Neural cell (in vitro differentiated cells): ENCODE measurements around the gene EDNRA. TPM values are rescaled to one million over a fixed set of nuclear protein-coding genes. Genes with fewer than 3 reads are reported as not detected.

Source experiments
- H2AFZ ChIP-seq: fragments of 200-600, 300-800 bp; sonication (generic), shearing (Covaris generic); 2 replicates; pipeline ENCODE4 v1.6.0; 2014; ENCODE audit warnings: low read depth, mild to moderate bottlenecking, antibody characterized with exemption, low read length, moderate library complexity
- H3F3A ChIP-seq: fragments of 200-600 bp; shearing (Covaris generic); 2 replicates; pipeline ENCODE4 v1.6.1; 2016; ENCODE audit warnings: mild to moderate bottlenecking, moderate library complexity, mixed read lengths, antibody characterized with exemption, low read length; ENCODE audit not compliant: insufficient read depth, poor library complexity, severe bottlenecking
- H3K27ac ChIP-seq: fragments of 200-600, 300-800 bp; sonication (generic), shearing (Covaris generic); 2 replicates; pipeline ENCODE4 v1.5.1; 2014; ENCODE audit warnings: mild to moderate bottlenecking, low read length, moderate library complexity
- H3K27me3 ChIP-seq: fragments of 300-800, 200-600 bp; sonication (generic), shearing (Covaris generic); 2 replicates; pipeline ENCODE4 v1.6.0; 2014; ENCODE audit warnings: mild to moderate bottlenecking, low read depth, low read length, moderate library complexity; ENCODE audit not compliant: insufficient read depth
- H3K36me3 ChIP-seq: fragments of 300-800, 200-600 bp; sonication (generic), shearing (Covaris generic); 2 replicates; pipeline ENCODE4 v1.5.1; 2014; ENCODE audit warnings: mild to moderate bottlenecking, antibody characterized with exemption, low read length, moderate library complexity; ENCODE audit not compliant: insufficient read depth
- H3K4me2 ChIP-seq: fragments of 300-800, 200-600 bp; sonication (generic), shearing (Covaris generic); 2 replicates; pipeline ENCODE4 v1.6.0; 2014; ENCODE audit warnings: mild to moderate bottlenecking, low read length
- H3K4me3 ChIP-seq: fragments of 300-800, 200-600 bp; sonication (generic), shearing (Covaris generic); 2 replicates; pipeline ENCODE4 v1.5.1; 2014; ENCODE audit warnings: mild to moderate bottlenecking, low read length, moderate library complexity
- H3K79me2 ChIP-seq: fragments of 200-600 bp; shearing (Covaris generic); replicated peaks from 2 replicates; pipeline ENCODE4 v1.6.0; 2014; ENCODE audit warnings: mild to moderate bottlenecking, low read length, moderate library complexity; ENCODE audit not compliant: insufficient read depth
- H3K9ac ChIP-seq: fragments of 300-800, 200-600 bp; sonication (generic), shearing (Covaris generic); 2 replicates; pipeline ENCODE4 v1.6.1; 2016; ENCODE audit warnings: mild to moderate bottlenecking, low read length, mixed read lengths
- H3K9me2 ChIP-seq: fragments of 200-600 bp; shearing (Covaris generic); 2 replicates; pipeline ENCODE4 v1.6.1; 2016; ENCODE audit warnings: mild to moderate bottlenecking, low read length, mixed read lengths; ENCODE audit not compliant: insufficient read depth
- H3K9me3 ChIP-seq: fragments of 200-600, 300-800 bp; sonication (generic), shearing (Covaris generic); 2 replicates; pipeline ENCODE4 v1.6.1; 2016; ENCODE audit warnings: mild to moderate bottlenecking, mixed run types, low read length, moderate library complexity, mixed read lengths
- H4K20me1 ChIP-seq: fragments of 200-600 bp; shearing (Covaris generic); 2 replicates; pipeline ENCODE4 v1.6.1; 2016; ENCODE audit warnings: mild to moderate bottlenecking, mixed run types; ENCODE audit not compliant: insufficient read depth
- EP300 ChIP-seq: fragments of 450-650 bp; conservative IDR thresholded peaks from 2 replicates; pipeline ENCODE4 v1.6.1; 2014; ENCODE audit warnings: antibody characterized with exemption, mild to moderate bottlenecking, moderate library complexity; ENCODE audit not compliant: poor library complexity, severe bottlenecking
- EZH2 ChIP-seq: fragments of 200-600, 300-800 bp; shearing (Covaris generic), sonication (generic); IDR thresholded peaks from 2 replicates; pipeline ENCODE4 v1.6.1; 2014; ENCODE audit warnings: antibody characterized with exemption, low read length, borderline replicate concordance, mild to moderate bottlenecking; ENCODE audit not compliant: insufficient read depth, poor library complexity, severe bottlenecking
- MXI1 ChIP-seq: fragments of 450-650 bp; conservative IDR thresholded peaks from 2 replicates; pipeline ENCODE4 v1.6.1; 2014; ENCODE audit warnings: antibody characterized with exemption, mild to moderate bottlenecking; ENCODE audit not compliant: poor library complexity, severe bottlenecking
- POLR2AphosphoS5 ChIP-seq: IDR thresholded peaks from 2 replicates; pipeline ENCODE4 v1.6.1; 2012
- RAD21 ChIP-seq: fragments of 450-650 bp; conservative IDR thresholded peaks from 2 replicates; pipeline ENCODE4 v1.6.1; 2014; ENCODE audit warnings: antibody characterized with exemption, mild to moderate bottlenecking, moderate library complexity
- SMC3 ChIP-seq: fragments of 450-650 bp; conservative IDR thresholded peaks from 2 replicates; pipeline ENCODE4 v1.6.1; 2014; ENCODE audit warnings: antibody characterized with exemption, mild to moderate bottlenecking, moderate library complexity; ENCODE audit not compliant: poor library complexity
- TAF1 ChIP-seq: IDR thresholded peaks from 2 replicates; pipeline ENCODE4 v1.6.1; 2012; ENCODE audit warnings: low read depth
- polyA plus RNA-seq: library from polyadenylated mRNA; depleted of rRNA; stranded (reverse); fragments of >200 nt; gene quantifications from 2 replicates; pipeline ENCODE4 v1.2.3, GENCODE V29; 2014
- TF ChIP-seq, protein P1 (sequence below): IDR thresholded peaks from 2 replicates; pipeline ENCODE4 v1.6.1; 2012; ENCODE audit warnings: borderline replicate concordance
- TF ChIP-seq, protein P2 (sequence below): fragments of 450-650 bp; IDR thresholded peaks from 2 replicates; pipeline ENCODE4 v1.5.1; 2014; ENCODE audit warnings: antibody characterized with exemption, mild to moderate bottlenecking, moderate library complexity; ENCODE audit not compliant: poor library complexity, severe bottlenecking

The EDNRA gene
- polyA plus RNA-seq, 1 donor from 2014 or later, result 0.19 TPM

DNA sequence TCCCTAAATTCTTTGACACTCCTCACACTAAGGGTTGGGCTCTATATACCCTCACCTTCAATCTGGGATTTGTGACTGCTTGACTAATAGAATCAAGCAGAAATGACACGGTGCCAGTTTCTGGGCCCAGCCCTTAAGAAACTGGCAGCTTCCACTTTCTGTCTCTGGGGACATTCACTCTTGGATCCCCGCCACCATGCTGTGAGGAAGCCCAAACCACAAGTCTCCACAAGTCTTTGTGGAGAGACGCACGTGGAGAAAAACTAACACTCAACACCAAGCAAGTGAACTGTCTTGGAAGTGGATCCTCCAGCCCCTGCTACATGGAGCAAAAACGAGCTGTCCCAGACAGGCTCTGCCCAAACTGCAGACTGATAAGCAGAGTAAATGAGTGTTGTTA lies 1.1 kb upstream of the EDNRA start:
- Histone ChIP-seq H4K20me1 (no peaks in the 10 kb centered on the region), H3K79me2 (no peaks in the 10 kb centered on the region), H3K27me3 (peaks cover 34% of the 10 kb centered on the region), H3K4me3 (no peak overlapping the region), H3K36me3 (no peaks in the 10 kb centered on the region), H3K27ac (no peak overlapping the region), H3K9me3 (no peaks in the 10 kb centered on the region), H3K9ac (no peak overlapping the region), H2AFZ (no peak overlapping the region), H3F3A (no peaks in the 10 kb centered on the region), H3K9me2 (no peaks in the 10 kb centered on the region), H3K4me2 (no peak overlapping the region)
- TF ChIP-seq RAD21 (no peak), POLR2AphosphoS5 (no peak), TAF1 (no peak), EP300 (no peak), MXI1 (no peak), EZH2 (no peak), SMC3 (no peak)
- TF ChIP-seq, protein P1, sequence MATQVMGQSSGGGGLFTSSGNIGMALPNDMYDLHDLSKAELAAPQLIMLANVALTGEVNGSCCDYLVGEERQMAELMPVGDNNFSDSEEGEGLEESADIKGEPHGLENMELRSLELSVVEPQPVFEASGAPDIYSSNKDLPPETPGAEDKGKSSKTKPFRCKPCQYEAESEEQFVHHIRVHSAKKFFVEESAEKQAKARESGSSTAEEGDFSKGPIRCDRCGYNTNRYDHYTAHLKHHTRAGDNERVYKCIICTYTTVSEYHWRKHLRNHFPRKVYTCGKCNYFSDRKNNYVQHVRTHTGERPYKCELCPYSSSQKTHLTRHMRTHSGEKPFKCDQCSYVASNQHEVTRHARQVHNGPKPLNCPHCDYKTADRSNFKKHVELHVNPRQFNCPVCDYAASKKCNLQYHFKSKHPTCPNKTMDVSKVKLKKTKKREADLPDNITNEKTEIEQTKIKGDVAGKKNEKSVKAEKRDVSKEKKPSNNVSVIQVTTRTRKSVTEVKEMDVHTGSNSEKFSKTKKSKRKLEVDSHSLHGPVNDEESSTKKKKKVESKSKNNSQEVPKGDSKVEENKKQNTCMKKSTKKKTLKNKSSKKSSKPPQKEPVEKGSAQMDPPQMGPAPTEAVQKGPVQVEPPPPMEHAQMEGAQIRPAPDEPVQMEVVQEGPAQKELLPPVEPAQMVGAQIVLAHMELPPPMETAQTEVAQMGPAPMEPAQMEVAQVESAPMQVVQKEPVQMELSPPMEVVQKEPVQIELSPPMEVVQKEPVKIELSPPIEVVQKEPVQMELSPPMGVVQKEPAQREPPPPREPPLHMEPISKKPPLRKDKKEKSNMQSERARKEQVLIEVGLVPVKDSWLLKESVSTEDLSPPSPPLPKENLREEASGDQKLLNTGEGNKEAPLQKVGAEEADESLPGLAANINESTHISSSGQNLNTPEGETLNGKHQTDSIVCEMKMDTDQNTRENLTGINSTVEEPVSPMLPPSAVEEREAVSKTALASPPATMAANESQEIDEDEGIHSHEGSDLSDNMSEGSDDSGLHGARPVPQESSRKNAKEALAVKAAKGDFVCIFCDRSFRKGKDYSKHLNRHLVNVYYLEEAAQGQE, result no peak
- TF ChIP-seq, protein P2, sequence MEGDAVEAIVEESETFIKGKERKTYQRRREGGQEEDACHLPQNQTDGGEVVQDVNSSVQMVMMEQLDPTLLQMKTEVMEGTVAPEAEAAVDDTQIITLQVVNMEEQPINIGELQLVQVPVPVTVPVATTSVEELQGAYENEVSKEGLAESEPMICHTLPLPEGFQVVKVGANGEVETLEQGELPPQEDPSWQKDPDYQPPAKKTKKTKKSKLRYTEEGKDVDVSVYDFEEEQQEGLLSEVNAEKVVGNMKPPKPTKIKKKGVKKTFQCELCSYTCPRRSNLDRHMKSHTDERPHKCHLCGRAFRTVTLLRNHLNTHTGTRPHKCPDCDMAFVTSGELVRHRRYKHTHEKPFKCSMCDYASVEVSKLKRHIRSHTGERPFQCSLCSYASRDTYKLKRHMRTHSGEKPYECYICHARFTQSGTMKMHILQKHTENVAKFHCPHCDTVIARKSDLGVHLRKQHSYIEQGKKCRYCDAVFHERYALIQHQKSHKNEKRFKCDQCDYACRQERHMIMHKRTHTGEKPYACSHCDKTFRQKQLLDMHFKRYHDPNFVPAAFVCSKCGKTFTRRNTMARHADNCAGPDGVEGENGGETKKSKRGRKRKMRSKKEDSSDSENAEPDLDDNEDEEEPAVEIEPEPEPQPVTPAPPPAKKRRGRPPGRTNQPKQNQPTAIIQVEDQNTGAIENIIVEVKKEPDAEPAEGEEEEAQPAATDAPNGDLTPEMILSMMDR, result no peak

DNA sequence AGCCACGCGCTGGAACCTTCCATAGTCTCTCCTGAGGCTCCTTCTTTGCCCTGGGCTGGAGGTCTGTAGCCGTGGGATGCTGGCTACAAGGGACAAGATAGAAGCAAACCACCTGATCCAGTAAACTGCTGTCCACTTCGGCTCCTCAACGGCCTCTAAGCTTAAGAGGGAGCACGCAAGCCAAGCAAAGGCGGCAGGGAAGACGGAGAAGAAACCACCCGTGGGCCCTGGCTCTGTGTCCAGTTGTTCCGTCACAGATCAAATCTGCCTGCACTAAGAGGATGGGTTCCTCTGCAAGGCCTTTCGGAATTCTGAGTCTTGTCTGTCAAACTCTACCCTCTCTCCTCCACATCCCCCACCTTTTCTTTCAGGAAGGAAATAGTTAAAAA lies 401 bp upstream of the EDNRA start:
- no peak overlapping the region for H3K9ac ChIP-seq
- H3K4me3 ChIP-seq, result peak overlapping the region; percentile 67
- H3K27me3 ChIP-seq, result peaks cover 34% of the 10 kb centered on the region
- H3K36me3 ChIP-seq, result no peaks in the 10 kb centered on the region
- H3K9me2 ChIP-seq, result no peaks in the 10 kb centered on the region
- H3K4me2 ChIP-seq, result no peak overlapping the region
- H3K9me3 ChIP-seq, result no peaks in the 10 kb centered on the region
- no peaks in the 10 kb centered on the region for H4K20me1 ChIP-seq
- TF ChIP-seq SMC3, result no peak
- no peak for TF ChIP-seq EP300
- TF ChIP-seq, protein P1, result no peak
- no peak for TF ChIP-seq POLR2AphosphoS5
- H3F3A ChIP-seq, result no peaks in the 10 kb centered on the region
- no peak overlapping the region for H3K27ac ChIP-seq
- no peak overlapping the region for H2AFZ ChIP-seq
- no peaks in the 10 kb centered on the region for H3K79me2 ChIP-seq
